Renal cortical epithelial cell (primary cell): ENCODE results near the gene WIPF3. TPM values are rescaled to one million over a fixed set of nuclear protein-coding genes. Genes with fewer than 3 reads are reported as not detected.

Experiments
- DNase-seq: peaks from one replicate; pipeline ENCODE4 v3.0.0-alpha.2; 2011; ENCODE audit warnings: low read depth
- total RNA-seq: library from RNA; depleted of rRNA; stranded (reverse); fragments of >200 nt; gene quantifications from 2 replicates; pipeline ENCODE4 v1.2.3, GENCODE V29; 2014

WIPF3 gene
- total RNA-seq, 1 donor from 2014 or later: 0.35 TPM

GRCh38 chr7:29808075-29808801, 1.9 kb downstream of the WIPF3 start:
- no peak for DNase-seq

GRCh38 chr7:29809533-29810155, 3.3 kb downstream of the WIPF3 start:
- no peak for DNase-seq

GRCh38 chr7:29810297-29810696, 4.0 kb downstream of the WIPF3 start:
- DNase-seq: no peak

- no peak for DNase-seq
Measured at GRCh38 chr7:29810813-29811482, 4.6 kb downstream of the WIPF3 start.

- no peak for DNase-seq
Measured at GRCh38 chr7:29811586-29811985, 5.3 kb downstream of the WIPF3 start.

- no peak for DNase-seq
Measured at GRCh38 chr7:29812185-29812876, 6.0 kb downstream of the WIPF3 start.

GRCh38 chr7:29815181-29816105, 9.1 kb downstream of the WIPF3 start:
- DNase-seq: peak; percentile 72

GRCh38 chr7:29818308-29818707, 12.0 kb downstream of the WIPF3 start:
- DNase-seq: no peak

GRCh38 chr7:29825775-29826529, 19.6 kb downstream of the WIPF3 start:
- DNase-seq: no peak

GRCh38 chr7:29826530-29826822, 20.2 kb downstream of the WIPF3 start:
- no peak for DNase-seq

GRCh38 chr7:29826904-29827303, 20.6 kb downstream of the WIPF3 start:
- no peak for DNase-seq

GRCh38 chr7:29831705-29832104, 25.4 kb downstream of the WIPF3 start:
- no peak for DNase-seq

GRCh38 chr7:29833929-29834328, 27.6 kb downstream of the WIPF3 start:
- DNase-seq: no peak

GRCh38 chr7:29835718-29836117, 29.4 kb downstream of the WIPF3 start:
- no peak for DNase-seq

- DNase-seq: no peak
Measured at GRCh38 chr7:29839302-29839701, 33.0 kb downstream of the WIPF3 start.

- DNase-seq: no peak
Measured at GRCh38 chr7:29839921-29840320, 33.6 kb downstream of the WIPF3 start.

- DNase-seq: no peak
Measured at GRCh38 chr7:29840701-29841100, 34.4 kb downstream of the WIPF3 start.

GRCh38 chr7:29841926-29842701, 35.8 kb downstream of the WIPF3 start:
- no peak for DNase-seq

- no peak for DNase-seq
Measured at GRCh38 chr7:29843093-29843492, 36.8 kb downstream of the WIPF3 start.

- DNase-seq: no peak
Measured at GRCh38 chr7:29843726-29844125, 37.4 kb downstream of the WIPF3 start.
